Effector memory CD4-positive, alpha-beta T cell (primary cell): ENCODE data around the gene MGAT5B.
"Not testable (repeated sequence)": the region's sequence is repeated elsewhere in the genome, so short reads cannot be mapped to it uniquely, and the experiment has no call there.

Experiments used
- DNase-seq, 3 donors: peaks; one replicate each; pipeline ENCODE4 v3.0.0-alpha.2; 2020
- H3K27ac ChIP-seq: 2 replicates; pipeline ENCODE4 v1.7.0; 2013; ENCODE audit warnings: mild to moderate bottlenecking, low read length, moderate library complexity; ENCODE audit not compliant: insufficient read depth, poor library complexity, severe bottlenecking
- H3K27me3 ChIP-seq: replicated peaks from 2 replicates; pipeline ENCODE4 v1.7.0; 2013; ENCODE audit warnings: mild to moderate bottlenecking, low read length; ENCODE audit not compliant: insufficient read depth, control insufficient read depth, poor library complexity, severe bottlenecking
- H3K36me3 ChIP-seq: 2 replicates; pipeline ENCODE4 v1.7.0; 2013; ENCODE audit warnings: mild to moderate bottlenecking, low read length, moderate library complexity; ENCODE audit not compliant: control insufficient read depth, insufficient read depth
- H3K4me1 ChIP-seq: 2 replicates; pipeline ENCODE4 v1.7.0; 2013; ENCODE audit warnings: low read length, mild to moderate bottlenecking; ENCODE audit not compliant: control insufficient read depth, insufficient read depth, poor library complexity, severe bottlenecking
- H3K4me3 ChIP-seq: 2 replicates; pipeline ENCODE4 v1.7.0; 2013; ENCODE audit warnings: low read length, low read depth, mild to moderate bottlenecking; ENCODE audit not compliant: insufficient read depth, poor library complexity, severe bottlenecking
- H3K9me3 ChIP-seq: 2 replicates; pipeline ENCODE4 v1.7.0; 2013; ENCODE audit warnings: mild to moderate bottlenecking, low read length, moderate library complexity; ENCODE audit not compliant: control insufficient read depth

Gene MGAT5B

GRCh38 chr17:76833747-76834146, 34.5 kb upstream of the MGAT5B start:
- Histone ChIP-seq H3K36me3 (no peaks in the 10 kb centered on the region), H3K27ac (no peak overlapping the region), H3K4me3 (no peak overlapping the region), H3K27me3 (no peaks in the 10 kb centered on the region), H3K9me3 (no peaks in the 10 kb centered on the region), H3K4me1 (no peaks in the 10 kb centered on the region)
- no peak for DNase-seq

GRCh38 chr17:76834870-76835269, 33.3 kb upstream of the MGAT5B start:
- Histone ChIP-seq H3K9me3 (no peaks in the 10 kb centered on the region), H3K4me1 (peaks cover 3% of the 10 kb centered on the region), H3K4me3 (no peak overlapping the region), H3K27ac (no peak overlapping the region), H3K27me3 (no peaks in the 10 kb centered on the region), H3K36me3 (no peaks in the 10 kb centered on the region)
- no peak for DNase-seq

DNA sequence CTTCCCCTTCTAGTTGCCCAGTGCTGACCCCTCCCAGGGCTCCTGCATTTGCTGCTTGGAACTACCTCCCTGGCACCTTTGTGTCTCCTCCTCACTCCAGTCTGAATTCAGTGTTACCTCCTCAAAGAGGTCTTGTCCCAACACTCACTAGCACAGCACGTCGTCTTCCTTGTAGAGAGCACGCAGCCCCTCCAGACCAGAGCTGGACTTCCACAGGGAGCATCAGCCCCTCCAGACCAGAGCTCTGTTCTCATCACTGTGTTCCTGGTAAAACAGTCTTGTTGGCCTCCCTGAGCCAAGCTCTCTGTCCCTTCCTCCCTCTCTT, 27.8 kb upstream of the MGAT5B start:
- Histone ChIP-seq H3K36me3 (no peaks in the 10 kb centered on the region), H3K27ac (no peak overlapping the region), H3K4me3 (no peak overlapping the region), H3K4me1 (peaks cover 5% of the 10 kb centered on the region), H3K27me3 (peaks cover 27% of the 10 kb centered on the region), H3K9me3 (no peaks in the 10 kb centered on the region)
- DNase-seq = no peak

DNA sequence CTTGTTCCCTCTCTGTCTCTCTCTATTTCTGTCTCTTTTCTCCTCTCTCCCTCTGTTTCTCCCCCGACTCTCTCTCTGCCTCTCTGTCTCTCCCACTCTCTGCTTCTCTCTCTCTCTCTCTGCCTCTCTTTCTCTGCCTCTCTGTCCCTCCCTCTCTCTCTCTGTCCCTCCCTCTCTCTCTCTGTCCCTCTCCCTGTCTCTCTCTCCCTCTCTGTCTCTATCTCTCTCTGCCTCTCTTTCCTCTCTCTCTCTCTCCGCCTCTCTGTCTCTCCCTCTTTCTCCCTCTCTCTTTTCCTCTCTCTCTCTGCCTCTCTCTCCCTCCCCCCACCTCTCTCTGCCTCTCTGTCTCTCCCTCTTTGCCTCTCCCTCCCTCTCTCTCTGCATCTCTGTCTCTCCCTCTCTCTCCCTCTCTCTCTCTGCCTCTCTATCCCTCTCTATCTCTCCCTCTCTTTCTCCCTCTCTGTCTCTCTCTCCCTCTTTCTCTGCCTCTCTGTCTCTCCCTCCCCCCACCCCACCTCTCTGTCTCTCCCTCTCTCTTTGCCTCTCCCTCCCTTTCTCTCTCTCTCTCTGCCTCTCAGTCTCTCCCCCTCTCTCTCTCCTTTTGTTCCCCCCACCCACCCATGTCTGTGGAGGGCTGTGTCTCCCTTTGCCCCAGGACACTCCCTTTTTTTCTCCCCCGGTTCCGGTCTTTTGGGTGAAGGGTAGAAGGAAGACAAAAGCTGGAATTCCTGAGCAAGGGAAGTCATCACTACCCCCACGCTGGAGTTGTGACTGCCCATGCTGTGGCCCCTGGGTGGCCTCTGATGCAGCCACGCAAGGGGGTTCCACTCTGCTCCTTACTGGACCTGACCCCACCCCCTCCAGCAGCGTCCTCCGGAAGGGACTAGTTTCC, 27.1 kb upstream of the MGAT5B start:
- Histone ChIP-seq H3K4me3 (no peak overlapping the region), H3K27me3 (peaks cover 27% of the 10 kb centered on the region), H3K36me3 (no peaks in the 10 kb centered on the region), H3K9me3 (no peaks in the 10 kb centered on the region), H3K27ac (no peak overlapping the region), H3K4me1 (peaks cover 5% of the 10 kb centered on the region)
- no peak for DNase-seq

- no peaks in the 10 kb centered on the region for H3K36me3 ChIP-seq
- no peak overlapping the region for H3K27ac ChIP-seq
- H3K9me3 ChIP-seq = no peaks in the 10 kb centered on the region
- peaks cover 5% of the 10 kb centered on the region for H3K4me1 ChIP-seq
- H3K4me3 ChIP-seq = no peak overlapping the region
- no peak for DNase-seq
- peaks cover 27% of the 10 kb centered on the region for H3K27me3 ChIP-seq
Measured at GRCh38 chr17:76841776-76842405, 26.3 kb upstream of the MGAT5B start.

- H3K36me3 ChIP-seq, H3K4me3 ChIP-seq, DNase-seq, H3K4me1 ChIP-seq, H3K27ac ChIP-seq, H3K9me3 ChIP-seq: not testable (repeated sequence)
- H3K27me3 ChIP-seq = peaks cover 27% of the 10 kb centered on the region
Measured at GRCh38 chr17:76843068-76843467, 25.1 kb upstream of the MGAT5B start.

DNA sequence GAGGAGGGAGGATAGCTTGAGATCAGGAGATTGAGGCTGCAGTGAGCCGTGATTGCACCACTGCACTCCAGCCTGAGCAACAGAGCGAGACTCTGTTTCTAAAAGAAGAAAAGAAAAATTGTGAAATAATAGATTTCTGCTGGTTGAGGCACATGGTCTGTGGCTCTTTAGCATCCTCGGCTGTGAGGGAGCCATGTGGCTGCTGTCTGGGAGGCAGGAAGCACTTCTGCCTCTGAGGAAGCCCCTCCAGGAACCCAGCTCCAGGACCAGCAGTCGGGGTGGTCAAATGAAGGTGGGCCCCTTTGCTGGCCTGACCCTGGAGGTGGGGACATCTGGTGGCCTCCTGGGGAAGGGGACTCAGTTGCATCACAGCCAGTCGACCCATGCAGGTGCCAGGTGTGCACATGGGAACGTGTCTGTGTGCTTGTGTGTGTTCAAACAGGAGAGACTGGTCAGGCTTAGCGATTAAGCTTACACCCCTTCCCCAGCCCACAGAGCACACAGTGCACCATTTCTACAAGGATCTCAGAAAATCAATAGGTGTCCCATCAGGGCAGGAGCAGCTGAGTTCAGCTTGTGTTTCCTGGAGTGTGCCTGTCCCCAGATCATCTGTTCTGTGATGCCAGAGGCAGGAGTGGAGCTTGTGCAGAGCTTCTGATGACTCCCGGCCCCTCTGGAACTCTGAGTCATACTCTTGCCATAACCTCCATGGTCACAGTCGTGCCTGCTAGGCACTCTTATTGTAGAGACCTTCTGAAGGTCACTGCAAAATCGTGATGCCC, 24.3 kb upstream of the MGAT5B start:
- Histone ChIP-seq H3K9me3 (no peaks in the 10 kb centered on the region), H3K4me1 (peaks cover 5% of the 10 kb centered on the region), H3K27ac (no peak overlapping the region), H3K4me3 (no peak overlapping the region), H3K36me3 (no peaks in the 10 kb centered on the region), H3K27me3 (peaks cover 27% of the 10 kb centered on the region)
- no peak for DNase-seq

DNA sequence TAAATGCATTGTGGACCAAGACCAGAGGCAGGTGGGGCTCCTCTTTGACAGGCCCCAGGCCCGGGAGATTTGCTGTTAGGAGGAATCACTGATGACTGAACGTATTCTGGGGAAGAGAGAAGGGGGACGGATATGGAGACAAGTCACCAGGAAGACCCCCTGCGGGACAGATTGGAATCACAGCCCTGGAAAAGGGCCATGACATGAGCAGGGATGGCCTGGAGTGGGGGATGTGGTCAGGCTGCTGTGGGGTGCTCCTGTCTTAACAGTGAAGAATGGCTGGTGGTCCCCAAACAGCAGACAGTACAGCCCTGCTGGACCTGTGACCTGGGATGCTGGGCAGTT, 23.7 kb upstream of the MGAT5B start:
- peaks cover 5% of the 10 kb centered on the region for H3K4me1 ChIP-seq
- no peaks in the 10 kb centered on the region for H3K36me3 ChIP-seq
- no peaks in the 10 kb centered on the region for H3K9me3 ChIP-seq
- H3K4me3 ChIP-seq = no peak overlapping the region
- peaks cover 27% of the 10 kb centered on the region for H3K27me3 ChIP-seq
- H3K27ac ChIP-seq = no peak overlapping the region
- no peak for DNase-seq

DNA sequence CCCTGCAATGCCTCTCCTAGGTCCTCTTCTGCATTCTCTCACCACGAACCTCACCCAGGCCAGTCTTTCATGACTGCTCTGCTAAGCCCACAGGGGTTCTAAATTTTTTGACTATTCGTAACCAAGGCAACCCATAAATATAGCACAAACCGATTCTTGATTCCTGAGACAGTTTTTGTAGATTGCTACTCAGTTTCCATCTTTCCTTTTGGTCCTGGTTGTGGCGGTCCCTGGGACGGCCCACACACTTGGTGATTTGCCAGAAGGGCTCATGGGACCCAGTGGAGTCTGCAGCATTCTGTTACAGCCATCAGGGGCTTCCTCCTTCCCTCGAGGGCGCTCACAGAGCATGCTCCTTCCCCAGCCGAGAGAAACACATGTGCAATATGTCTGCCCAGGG, 23.4 kb upstream of the MGAT5B start:
- no peak for DNase-seq
- H3K4me3 ChIP-seq = no peak overlapping the region
- H3K36me3 ChIP-seq = no peaks in the 10 kb centered on the region
- H3K4me1 ChIP-seq = peaks cover 2% of the 10 kb centered on the region
- no peaks in the 10 kb centered on the region for H3K9me3 ChIP-seq
- no peak overlapping the region for H3K27ac ChIP-seq
- peaks cover 27% of the 10 kb centered on the region for H3K27me3 ChIP-seq

DNA sequence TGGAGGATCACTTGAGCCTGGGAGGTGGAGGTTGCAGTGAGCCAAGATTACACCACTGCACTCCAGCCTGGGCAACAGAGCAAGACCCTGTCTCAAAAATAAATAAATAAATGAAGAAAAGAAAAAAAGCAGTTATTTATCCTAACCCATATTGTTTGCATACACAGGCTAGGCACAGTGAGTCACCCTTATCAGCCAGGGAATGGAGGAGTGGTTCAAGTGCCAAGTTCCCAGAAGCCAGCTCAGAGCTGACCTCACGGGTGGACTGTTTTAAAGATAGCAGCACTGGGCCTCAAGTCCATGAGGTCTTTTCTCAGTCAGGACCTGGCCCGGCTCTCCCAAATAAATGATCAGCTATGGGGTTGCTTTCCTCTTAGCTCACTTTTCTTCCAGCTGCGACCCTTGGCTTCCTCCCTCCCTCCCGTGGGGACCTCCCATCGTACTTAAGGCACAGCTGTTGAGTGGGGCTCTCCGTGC, 22.6 kb upstream of the MGAT5B start:
- Histone ChIP-seq H3K27ac (no peak overlapping the region), H3K9me3 (no peaks in the 10 kb centered on the region), H3K4me3 (no peak overlapping the region), H3K4me1 (no peaks in the 10 kb centered on the region), H3K36me3 (no peaks in the 10 kb centered on the region), H3K27me3 (peaks cover 27% of the 10 kb centered on the region)
- no peak for DNase-seq
